Stimulated activated CD8-positive, alpha-beta memory T cell treated with anti-CD3 and anti-CD28 coated beads, Interleukin-4, amount 100 ng/mL, for 4 hours (primary cell): ENCODE results near the gene TLL2.

ENCODE experiments used
- DNase-seq, 2 donors: peaks; one replicate each; pipeline ENCODE4 v3.0.0-alpha.2; 2020; ENCODE audit warnings: low read depth in 2 of 2, low spot score in 1 of 2

The TLL2 gene

GRCh38 chr10:96367470-96367869 is 146.3 kb downstream of the TLL2 start:
- no peak for DNase-seq

GRCh38 chr10:96366508-96366907 is 147.2 kb downstream of the TLL2 start:
- DNase-seq, result no peak

DNA sequence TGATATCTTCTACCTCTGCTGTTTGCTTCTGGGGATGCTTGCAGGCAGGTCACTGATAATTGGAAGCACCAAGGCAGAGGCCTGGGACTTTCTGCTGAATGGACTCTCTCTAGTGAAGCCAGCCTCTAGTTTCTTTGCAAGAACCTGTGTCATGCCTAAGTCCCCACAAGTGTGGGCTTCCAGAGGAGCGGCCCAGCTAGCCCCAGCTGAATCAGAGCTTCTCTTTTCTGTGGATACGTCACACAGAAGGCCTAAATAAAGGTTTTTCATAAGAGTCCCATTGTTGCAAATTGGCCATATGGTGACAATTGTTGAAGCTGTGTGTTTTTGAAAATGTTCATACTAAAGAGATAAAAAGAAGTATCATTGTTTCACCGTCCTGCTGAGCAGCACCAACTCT is 148.2 kb downstream of the TLL2 start:
- no peak for DNase-seq

DNA sequence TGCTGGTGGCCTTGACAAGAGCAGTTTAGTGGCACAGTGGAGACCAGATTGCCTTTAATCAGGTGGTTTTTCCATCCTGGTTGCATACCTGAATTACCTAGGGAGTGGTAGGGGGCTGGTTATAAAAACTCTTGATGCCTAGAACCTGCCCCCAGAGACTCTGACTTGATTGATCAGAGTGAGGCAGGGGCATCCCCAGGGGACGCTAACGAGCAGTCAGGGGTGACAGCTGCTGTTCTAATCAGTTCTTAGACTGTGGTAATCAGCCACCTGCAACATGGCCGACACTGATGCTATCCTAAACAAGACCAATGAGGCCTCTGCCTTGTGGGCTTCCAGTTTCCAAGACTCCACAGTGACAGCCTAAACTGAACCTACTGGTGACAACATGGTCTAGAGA is 153.0 kb downstream of the TLL2 start:
- no peak for DNase-seq

DNA sequence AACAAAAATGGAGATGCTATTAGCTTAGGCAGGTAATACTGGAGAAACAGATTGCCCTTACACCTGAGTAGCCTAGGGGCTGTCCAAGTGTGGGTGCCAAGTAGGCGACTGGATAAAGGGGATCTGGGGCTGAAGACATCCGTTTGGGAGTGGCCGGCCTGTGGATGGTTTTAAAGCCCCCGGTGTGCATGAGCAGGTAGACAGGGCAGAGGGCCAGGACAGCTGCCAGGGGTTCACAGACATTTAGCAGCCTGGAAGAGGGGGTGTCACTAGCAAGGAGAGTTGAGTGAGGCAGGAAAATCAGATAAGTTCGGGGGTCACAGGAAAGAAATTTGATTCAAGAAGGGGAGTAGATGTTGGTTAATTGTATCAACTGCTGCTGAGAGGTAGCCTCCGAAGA is 153.4 kb downstream of the TLL2 start:
- DNase-seq, result no peak

- no peak for DNase-seq
Observed at GRCh38 chr10:96359616-96360015, 154.1 kb downstream of the TLL2 start.

GRCh38 chr10:96358851-96359540 is 154.7 kb downstream of the TLL2 start, which contains the start of gene OPALIN:
Gene OPALIN (minus strand): TSS chr10:96359002. CDS start chr10:96358896, 106 bp downstream.
- DNase-seq, result no peak

GRCh38 chr10:96357038-96357620 is 156.6 kb downstream of the TLL2 start:
- no peak for DNase-seq

- DNase-seq, result no peak
Observed at GRCh38 chr10:96352582-96352981, 161.1 kb downstream of the TLL2 start.

DNA sequence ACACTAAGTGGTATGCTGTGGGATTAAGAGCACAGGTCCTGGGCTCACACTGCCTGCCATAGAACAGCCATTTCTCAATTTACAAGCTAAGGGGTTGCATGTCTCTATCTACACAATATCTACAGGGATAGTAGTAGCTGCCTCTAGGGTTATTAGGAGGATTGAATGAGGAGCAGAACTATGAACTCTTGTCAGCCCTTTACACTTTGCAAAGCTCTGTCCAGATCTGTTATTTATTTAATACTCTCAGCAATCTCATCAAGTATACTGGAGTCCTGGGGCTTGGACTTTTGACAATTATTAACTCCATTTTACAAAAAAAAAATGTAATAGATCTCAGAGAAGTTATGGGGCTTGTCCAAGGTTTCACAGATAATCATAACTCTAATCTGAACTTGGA is 161.7 kb downstream of the TLL2 start:
- no peak for DNase-seq

- DNase-seq, result no peak
Observed at GRCh38 chr10:96346295-96346694, 167.4 kb downstream of the TLL2 start.

DNA sequence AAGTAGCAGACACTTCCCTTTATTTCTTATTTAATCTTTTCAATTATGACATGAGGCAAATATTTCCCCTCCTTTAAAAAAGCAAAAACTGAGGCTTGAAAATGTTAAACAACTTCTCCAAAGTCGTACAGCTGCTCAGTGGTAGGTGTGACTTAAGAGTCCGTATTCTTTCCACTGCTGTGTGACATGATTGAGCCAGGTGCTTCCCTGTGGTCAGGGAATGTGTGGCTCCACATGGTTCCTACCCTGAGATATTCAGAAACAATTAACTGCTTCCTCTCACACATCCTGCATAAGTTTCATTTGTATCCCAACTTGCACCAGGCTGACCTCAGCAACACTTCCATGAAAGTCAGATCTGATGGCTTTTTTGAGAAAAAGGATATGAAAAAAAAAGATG is 168.5 kb downstream of the TLL2 start:
- no peak for DNase-seq

- DNase-seq, result no peak
Observed at GRCh38 chr10:96344178-96344577, 169.5 kb downstream of the TLL2 start.

DNA sequence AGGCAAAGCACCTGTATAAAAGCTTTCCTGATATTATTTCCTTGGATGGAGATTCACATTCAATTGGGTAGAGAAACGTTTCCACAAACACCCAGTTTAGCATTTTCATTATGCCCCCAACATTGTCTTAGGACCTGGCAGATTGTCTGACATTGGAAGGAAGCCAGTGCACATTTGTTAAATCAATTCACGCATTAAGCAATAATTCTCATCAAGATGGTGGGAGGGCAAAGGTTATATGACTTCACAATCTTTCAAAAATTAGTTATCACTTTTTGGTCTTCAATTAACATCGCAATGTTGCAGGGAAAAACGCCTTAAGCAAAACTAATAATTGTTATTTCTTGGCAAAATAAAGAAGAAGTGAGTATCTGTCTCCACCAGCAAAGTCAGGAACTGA is 171.3 kb downstream of the TLL2 start:
- DNase-seq, result no peak

GRCh38 chr10:96341219-96342182 is 172.2 kb downstream of the TLL2 start:
- DNase-seq, result no peak

DNA sequence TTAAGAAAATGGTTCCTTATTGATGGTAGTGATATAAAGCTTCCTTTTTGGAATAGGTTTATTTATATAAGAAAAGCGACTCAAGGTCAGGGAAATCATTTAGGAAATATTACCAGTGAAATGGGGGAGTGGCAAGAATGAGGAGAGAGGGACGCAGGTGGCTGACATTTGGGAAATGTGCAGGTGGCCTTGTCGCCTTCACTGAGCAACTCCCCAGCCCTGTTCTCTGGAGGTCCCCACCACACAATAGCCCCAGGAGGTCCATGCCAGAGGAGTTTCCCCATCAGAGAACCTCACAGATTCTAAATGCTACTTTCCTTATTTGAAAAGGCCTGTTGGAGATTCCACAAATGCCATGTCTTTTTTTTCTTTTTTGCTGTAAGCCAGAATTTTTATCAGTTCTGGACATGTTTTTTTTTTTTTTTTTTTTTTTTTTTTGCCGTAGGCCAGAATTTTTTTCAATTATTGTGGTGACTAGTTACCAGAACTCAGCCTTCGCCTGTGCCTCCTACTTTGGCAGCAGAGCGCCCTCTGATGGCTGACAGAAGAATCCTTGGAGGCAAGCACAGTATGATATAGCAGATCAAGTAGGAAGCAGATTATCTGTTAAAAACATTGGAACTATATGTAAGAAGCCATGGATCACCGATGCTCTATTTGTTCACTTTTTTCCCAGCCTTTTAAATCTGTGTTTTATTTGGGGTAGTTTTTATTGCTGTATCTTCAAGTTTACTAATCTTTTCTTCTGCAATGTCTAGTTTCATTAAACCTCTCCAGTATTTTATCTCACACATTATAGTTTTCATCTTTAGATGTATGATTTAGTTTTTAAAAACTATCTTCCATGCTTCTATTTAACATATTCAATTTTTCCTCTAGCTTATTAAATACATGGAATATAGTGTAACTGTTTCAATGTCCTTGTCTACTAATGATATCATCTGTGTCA is 173.5 kb downstream of the TLL2 start:
- DNase-seq, result no peak

GRCh38 chr10:96339383-96339782 is 174.3 kb downstream of the TLL2 start:
- DNase-seq, result no peak

GRCh38 chr10:96338279-96338925 is 175.3 kb downstream of the TLL2 start:
- no peak for DNase-seq

GRCh38 chr10:96337106-96337505 is 176.6 kb downstream of the TLL2 start:
- DNase-seq, result no peak
